ENCODE results near the gene CCL7. TPM values are rescaled to one million over a fixed set of nuclear protein-coding genes. Genes with fewer than 3 reads are reported as not detected.

The CCL7 gene
- total RNA-seq, 2 donors from 2014 or later: not detected

GRCh38 chr17:34312080-34312479, 42.1 kb downstream of the CCL7 start:
- Histone ChIP-seq H3K9me3 (no peaks in the 10 kb centered on the region), H3K4me1 (replicated peaks) (no peaks in the 10 kb centered on the region), H3K27me3 (replicated peaks; ENCODE audit: insufficient read depth) (no peaks in the 10 kb centered on the region), H3K4me3 (no peak overlapping the region), H3K27ac (no peak overlapping the region), H3K36me3 (no peaks in the 10 kb centered on the region)
- no peak for DNase-seq (ENCODE audit: low spot score)
- intact Hi-C loops (cut with DNase I): no loop called here
- 50% methylated on average over 5 of the region's 5 CpGs for WGBS
- no peak for TF ChIP-seq POLR2AphosphoS5 (IDR thresholded peaks at IDR 0.05)
- no peak for TF ChIP-seq CTCF (IDR thresholded peaks at IDR 0.05)
- TF ChIP-seq POLR2A (IDR thresholded peaks at IDR 0.05): no peak

DNA sequence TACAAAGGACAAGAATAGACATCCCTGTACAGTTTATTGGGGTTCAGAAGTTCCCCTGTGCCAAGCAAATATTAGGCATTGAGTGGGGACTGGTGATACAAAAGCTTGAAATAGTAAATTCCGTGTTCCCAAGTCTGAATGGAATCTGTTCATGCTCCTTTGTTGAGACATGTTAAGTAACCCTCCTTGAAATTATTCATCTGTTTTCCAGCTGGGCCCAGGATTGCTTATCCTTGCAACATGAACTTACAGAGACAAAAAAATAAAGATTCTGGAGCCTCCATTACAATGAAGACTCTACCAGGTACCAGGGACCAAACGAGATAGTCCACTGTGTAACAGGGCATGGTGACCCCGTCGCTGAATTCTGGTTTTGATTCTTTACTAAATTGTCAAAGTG, 43.1 kb downstream of the CCL7 start:
- intact Hi-C loops (cut with DNase I): no loop called here
- TF ChIP-seq CTCF (IDR thresholded peaks at IDR 0.05): no peak
- no peak for TF ChIP-seq POLR2A (IDR thresholded peaks at IDR 0.05)
- no peak for TF ChIP-seq POLR2AphosphoS5 (IDR thresholded peaks at IDR 0.05)
- Histone ChIP-seq H3K36me3 (no peaks in the 10 kb centered on the region), H3K27me3 (replicated peaks; ENCODE audit: insufficient read depth) (no peaks in the 10 kb centered on the region), H3K4me3 (no peak overlapping the region), H3K4me1 (replicated peaks) (no peaks in the 10 kb centered on the region), H3K27ac (no peak overlapping the region), H3K9me3 (no peaks in the 10 kb centered on the region)
- no peak for DNase-seq (ENCODE audit: low spot score)
- 74% methylated on average over 4 of the region's 4 CpGs for WGBS

DNA sequence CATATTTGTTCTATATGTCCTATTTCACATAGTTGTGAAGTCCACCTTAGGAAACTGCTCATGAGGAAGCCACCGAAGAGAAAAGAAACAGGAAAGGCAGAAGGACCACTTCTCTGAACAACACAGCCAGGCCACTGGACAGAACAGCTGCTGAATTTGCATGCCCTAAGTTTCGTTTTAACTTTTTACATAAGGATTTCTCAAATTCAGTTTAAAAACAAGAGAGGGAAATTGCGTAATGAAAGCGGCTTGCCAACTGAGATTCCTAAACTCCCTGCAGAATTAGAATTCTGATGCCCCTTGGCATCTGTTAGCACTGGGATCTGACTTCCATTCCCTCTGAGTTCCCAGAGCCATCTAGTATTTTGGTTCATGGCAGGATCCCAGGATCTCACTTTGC, 44.3 kb downstream of the CCL7 start:
- DNase-seq (ENCODE audit: low spot score): no peak
- no peak overlapping the region for H3K4me3 ChIP-seq
- intact Hi-C loops (cut with DNase I): no loop called here
- H3K4me1 ChIP-seq (replicated peaks): no peaks in the 10 kb centered on the region
- no peak overlapping the region for H3K27ac ChIP-seq
- no peaks in the 10 kb centered on the region for H3K36me3 ChIP-seq
- no peaks in the 10 kb centered on the region for H3K9me3 ChIP-seq
- 55% methylated on average over 4 of the region's 4 CpGs for WGBS
- H3K27me3 ChIP-seq (replicated peaks; ENCODE audit: insufficient read depth): no peaks in the 10 kb centered on the region
- TF ChIP-seq POLR2A (IDR thresholded peaks at IDR 0.05) (no peak), POLR2AphosphoS5 (IDR thresholded peaks at IDR 0.05) (no peak), CTCF (IDR thresholded peaks at IDR 0.05) (no peak)

DNA sequence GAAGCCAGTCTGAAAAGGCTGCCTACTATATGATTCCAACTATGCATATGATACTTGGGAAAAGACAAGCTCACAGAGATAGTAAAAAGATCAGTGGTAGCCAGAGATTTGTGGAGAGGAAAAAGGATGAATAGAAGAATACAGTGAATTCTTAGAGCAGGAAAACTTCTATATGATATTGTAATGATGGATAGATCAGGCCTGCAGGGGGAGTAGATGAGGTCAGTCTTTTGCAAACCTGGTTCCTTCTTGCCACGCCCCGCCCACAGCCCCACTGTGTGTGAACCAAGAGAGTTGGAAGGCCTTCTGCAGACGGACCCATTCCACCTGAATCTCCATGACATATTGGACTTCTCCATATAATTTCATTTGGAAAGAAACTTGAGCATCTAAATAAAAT, 48.5 kb downstream of the CCL7 start:
- WGBS: 87% methylated on average over 3 of the region's 3 CpGs
- Histone ChIP-seq H3K4me3 (no peak overlapping the region), H3K4me1 (replicated peaks) (no peaks in the 10 kb centered on the region), H3K36me3 (no peaks in the 10 kb centered on the region), H3K9me3 (no peaks in the 10 kb centered on the region), H3K27me3 (replicated peaks; ENCODE audit: insufficient read depth) (no peaks in the 10 kb centered on the region), H3K27ac (no peak overlapping the region)
- no peak for DNase-seq (ENCODE audit: low spot score)
- intact Hi-C loops (cut with DNase I): no loop called here
- TF ChIP-seq POLR2AphosphoS5 (IDR thresholded peaks at IDR 0.05) (no peak), POLR2A (IDR thresholded peaks at IDR 0.05) (no peak), CTCF (IDR thresholded peaks at IDR 0.05) (no peak)

- H3K36me3 ChIP-seq: no peaks in the 10 kb centered on the region
- H3K4me1 ChIP-seq (replicated peaks): no peaks in the 10 kb centered on the region
- TF ChIP-seq POLR2AphosphoS5 (IDR thresholded peaks at IDR 0.05) (no peak), POLR2A (IDR thresholded peaks at IDR 0.05) (no peak), CTCF (IDR thresholded peaks at IDR 0.05) (no peak)
- no peaks in the 10 kb centered on the region for H3K27me3 ChIP-seq (replicated peaks; ENCODE audit: insufficient read depth)
- no peak for DNase-seq (ENCODE audit: low spot score)
- H3K27ac ChIP-seq: no peak within 1 kb of the TSS
- intact Hi-C loops (cut with DNase I): no loop called here
- no peaks in the 10 kb centered on the region for H3K9me3 ChIP-seq
- H3K4me3 ChIP-seq: no peak within 1 kb of the TSS
- WGBS: 42% methylated on average over 2 of the region's 2 CpGs
Observed at GRCh38 chr17:34319039-34319483, 49.0 kb downstream of the CCL7 start, which contains the start of gene CCL8. TSS of gene CCL8 (plus strand) at chr17:34319435. CDS start at chr17:34319502, 67 bp downstream.
